ENCODE results near the gene GALNT2. TPM values are rescaled to one million over a fixed set of nuclear protein-coding genes. Genes with fewer than 3 reads are reported as not detected.

GALNT2 gene
- total RNA-seq, 3 donors from 2014 or later = 29.5 to 59.1 (median 55.2) TPM

GRCh38 chr1:230105245-230105753, 38.3 kb downstream of the GALNT2 start:
- intact Hi-C loops (cut with DNase I, micrococcal nuclease) = no loop called here
- Histone ChIP-seq H3K4me3 (no peak overlapping the region), H3K9me3 (no peaks in the 10 kb centered on the region), H3K4me1 (ENCODE audit: low read depth) (peaks cover 47% of the 10 kb centered on the region), H3K36me3 (ENCODE audit: low read depth) (no peaks in the 10 kb centered on the region)
- no peak for DNase-seq
- TF ChIP-seq, protein P1, sequence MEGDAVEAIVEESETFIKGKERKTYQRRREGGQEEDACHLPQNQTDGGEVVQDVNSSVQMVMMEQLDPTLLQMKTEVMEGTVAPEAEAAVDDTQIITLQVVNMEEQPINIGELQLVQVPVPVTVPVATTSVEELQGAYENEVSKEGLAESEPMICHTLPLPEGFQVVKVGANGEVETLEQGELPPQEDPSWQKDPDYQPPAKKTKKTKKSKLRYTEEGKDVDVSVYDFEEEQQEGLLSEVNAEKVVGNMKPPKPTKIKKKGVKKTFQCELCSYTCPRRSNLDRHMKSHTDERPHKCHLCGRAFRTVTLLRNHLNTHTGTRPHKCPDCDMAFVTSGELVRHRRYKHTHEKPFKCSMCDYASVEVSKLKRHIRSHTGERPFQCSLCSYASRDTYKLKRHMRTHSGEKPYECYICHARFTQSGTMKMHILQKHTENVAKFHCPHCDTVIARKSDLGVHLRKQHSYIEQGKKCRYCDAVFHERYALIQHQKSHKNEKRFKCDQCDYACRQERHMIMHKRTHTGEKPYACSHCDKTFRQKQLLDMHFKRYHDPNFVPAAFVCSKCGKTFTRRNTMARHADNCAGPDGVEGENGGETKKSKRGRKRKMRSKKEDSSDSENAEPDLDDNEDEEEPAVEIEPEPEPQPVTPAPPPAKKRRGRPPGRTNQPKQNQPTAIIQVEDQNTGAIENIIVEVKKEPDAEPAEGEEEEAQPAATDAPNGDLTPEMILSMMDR (IDR thresholded peaks at IDR 0.05) = no peak
- ATAC-seq = no peak

DNA sequence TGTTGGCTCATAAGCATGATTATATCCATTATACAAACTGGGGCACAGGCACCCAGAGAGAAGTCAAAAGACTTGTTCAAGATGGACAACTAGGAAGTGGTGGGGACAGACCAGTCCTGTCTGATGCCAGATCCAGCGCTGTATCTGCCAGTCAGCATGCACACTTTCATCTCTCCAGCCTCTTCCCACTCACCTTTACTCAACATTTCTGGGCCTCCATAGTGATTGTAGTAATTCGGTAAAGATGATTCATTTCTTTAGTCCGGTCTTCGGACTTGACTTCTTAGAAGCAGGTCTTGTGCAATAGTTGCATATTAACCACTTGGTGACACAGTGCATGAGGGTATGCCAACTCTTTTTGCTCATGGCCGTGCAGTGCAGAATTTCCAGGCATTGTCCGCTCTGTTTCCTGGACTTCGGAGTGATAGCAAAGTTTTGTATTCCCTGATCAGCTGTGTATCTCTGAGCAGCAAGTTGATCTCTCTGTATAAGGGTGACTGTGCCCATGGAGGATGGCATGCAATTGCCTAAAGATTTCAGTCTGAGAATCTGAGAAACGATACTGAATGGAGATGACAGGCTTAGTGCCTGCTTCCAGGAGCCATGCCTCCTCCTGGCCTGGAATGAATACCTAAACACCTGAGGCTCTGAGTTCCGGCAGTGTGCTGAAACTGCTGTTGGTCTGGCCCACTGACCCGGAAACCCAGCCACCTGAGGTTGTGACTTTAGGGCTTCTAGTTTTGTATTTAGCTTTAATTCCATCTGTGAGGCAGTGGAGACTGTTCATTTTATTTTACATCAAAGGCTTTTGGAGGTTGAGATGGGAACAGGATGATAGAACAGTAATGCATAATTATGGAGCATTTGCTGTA, 39.0 kb downstream of the GALNT2 start:
- Histone ChIP-seq H3K36me3 (ENCODE audit: low read depth) (no peaks in the 10 kb centered on the region), H3K9me3 (no peaks in the 10 kb centered on the region), H3K4me3 (no peak overlapping the region), H3K4me1 (ENCODE audit: low read depth) (peaks cover 47% of the 10 kb centered on the region)
- ATAC-seq = peak; percentile 75
- TF ChIP-seq, protein P1 (IDR thresholded peaks at IDR 0.05) = no peak
- intact Hi-C loops (cut with DNase I, micrococcal nuclease) = no loop called here
- DNase-seq = no peak

GRCh38 chr1:230107941-230108340, 40.9 kb downstream of the GALNT2 start:
- TF ChIP-seq, protein P1 (IDR thresholded peaks at IDR 0.05) = no peak
- peaks cover 52% of the 10 kb centered on the region for H3K4me1 ChIP-seq (ENCODE audit: low read depth)
- ATAC-seq = no peak
- intact Hi-C loops (cut with DNase I, micrococcal nuclease) = no loop called here
- no peaks in the 10 kb centered on the region for H3K9me3 ChIP-seq
- no peaks in the 10 kb centered on the region for H3K36me3 ChIP-seq (ENCODE audit: low read depth)
- no peak overlapping the region for H3K4me3 ChIP-seq
- no peak for DNase-seq

DNA sequence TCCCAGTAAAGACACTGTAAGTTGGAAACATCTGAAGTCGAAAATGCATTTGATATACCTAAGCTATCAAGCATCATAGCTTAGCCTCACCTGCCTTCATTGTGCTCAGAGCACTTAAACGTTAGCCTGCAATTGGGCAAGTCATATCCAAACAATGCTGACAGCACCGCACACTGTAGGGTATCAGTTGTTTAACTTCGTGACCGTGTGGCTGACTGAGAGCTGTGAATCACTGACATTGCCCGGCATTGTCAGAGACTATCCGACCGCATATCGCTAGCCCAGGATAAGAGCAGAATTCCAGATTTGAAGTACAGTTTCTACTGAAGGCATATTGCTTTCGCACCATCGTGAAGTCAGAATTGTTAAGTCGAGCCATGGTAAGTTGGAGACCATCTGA, 41.5 kb downstream of the GALNT2 start:
- ATAC-seq = no peak
- intact Hi-C loops (cut with DNase I, micrococcal nuclease) = no loop called here
- Histone ChIP-seq H3K4me1 (ENCODE audit: low read depth) (peaks cover 51% of the 10 kb centered on the region), H3K9me3 (no peaks in the 10 kb centered on the region), H3K36me3 (ENCODE audit: low read depth) (no peaks in the 10 kb centered on the region), H3K4me3 (no peak overlapping the region)
- TF ChIP-seq, protein P1 (IDR thresholded peaks at IDR 0.05) = no peak
- DNase-seq = no peak

DNA sequence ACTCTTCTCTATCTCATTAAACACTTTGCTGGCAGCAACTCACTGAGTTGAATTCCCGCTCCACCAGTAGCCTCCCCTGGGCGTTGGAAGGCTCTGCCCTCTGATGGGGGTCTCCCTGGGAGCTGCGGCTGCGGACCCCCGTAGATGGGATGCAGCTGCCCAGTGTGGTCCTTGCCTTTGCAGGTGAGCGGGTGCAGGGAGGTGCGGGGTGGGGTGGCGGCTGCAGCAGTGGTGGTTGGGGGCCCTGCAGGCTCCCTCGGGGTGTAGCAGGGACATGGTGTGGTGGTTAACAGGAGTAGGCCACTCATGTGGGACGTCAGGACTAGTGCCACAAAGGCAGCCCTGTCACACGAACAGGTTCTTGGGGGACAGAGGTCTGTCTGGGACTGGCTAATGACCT, 42.0 kb downstream of the GALNT2 start:
- H3K36me3 ChIP-seq (ENCODE audit: low read depth) = no peaks in the 10 kb centered on the region
- TF ChIP-seq, protein P1 (IDR thresholded peaks at IDR 0.05) = no peak
- no peak for ATAC-seq
- intact Hi-C loops (cut with DNase I, micrococcal nuclease) = no loop called here
- H3K9me3 ChIP-seq = no peaks in the 10 kb centered on the region
- peaks cover 46% of the 10 kb centered on the region for H3K4me1 ChIP-seq (ENCODE audit: low read depth)
- no peak for DNase-seq
- H3K4me3 ChIP-seq = no peak overlapping the region

Measured in mucosa of descending colon (tissue), 3 donors.